ENCODE results near the gene SOX10. TPM values are rescaled to one million over a fixed set of nuclear protein-coding genes. Genes with fewer than 3 reads are reported as not detected.

The SOX10 gene
- total and polyA plus RNA-seq, 10 donors, result 0.09 to 1.8 (median 0.21) TPM; not detected in 4

GRCh38 chr22:37970864-37971263 lies 13.5 kb downstream of the SOX10 start:
- DNase-seq, result no peak
- peaks cover 0 to 92% (median 27%) of the 10 kb centered on the region in 6 donors for H3K36me3 ChIP-seq
- H3K4me1 ChIP-seq, result no peaks in the 10 kb centered on the region
- no peaks in the 10 kb centered on the region for H3K9me3 ChIP-seq
- WGBS, 5 donors, result 88 to 99% (median 96%) methylated on average over 4 of the region's 4 CpGs
- TF ChIP-seq POLR2AphosphoS5 (IDR thresholded peaks at IDR 0.05) (no peak), POLR2A (IDR thresholded peaks at IDR 0.05) (no peak)
- TF ChIP-seq, protein P1, sequence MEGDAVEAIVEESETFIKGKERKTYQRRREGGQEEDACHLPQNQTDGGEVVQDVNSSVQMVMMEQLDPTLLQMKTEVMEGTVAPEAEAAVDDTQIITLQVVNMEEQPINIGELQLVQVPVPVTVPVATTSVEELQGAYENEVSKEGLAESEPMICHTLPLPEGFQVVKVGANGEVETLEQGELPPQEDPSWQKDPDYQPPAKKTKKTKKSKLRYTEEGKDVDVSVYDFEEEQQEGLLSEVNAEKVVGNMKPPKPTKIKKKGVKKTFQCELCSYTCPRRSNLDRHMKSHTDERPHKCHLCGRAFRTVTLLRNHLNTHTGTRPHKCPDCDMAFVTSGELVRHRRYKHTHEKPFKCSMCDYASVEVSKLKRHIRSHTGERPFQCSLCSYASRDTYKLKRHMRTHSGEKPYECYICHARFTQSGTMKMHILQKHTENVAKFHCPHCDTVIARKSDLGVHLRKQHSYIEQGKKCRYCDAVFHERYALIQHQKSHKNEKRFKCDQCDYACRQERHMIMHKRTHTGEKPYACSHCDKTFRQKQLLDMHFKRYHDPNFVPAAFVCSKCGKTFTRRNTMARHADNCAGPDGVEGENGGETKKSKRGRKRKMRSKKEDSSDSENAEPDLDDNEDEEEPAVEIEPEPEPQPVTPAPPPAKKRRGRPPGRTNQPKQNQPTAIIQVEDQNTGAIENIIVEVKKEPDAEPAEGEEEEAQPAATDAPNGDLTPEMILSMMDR (IDR thresholded peaks at IDR 0.05 in 8 of 11, conservative IDR thresholded peaks at IDR 0.05 in 3 of 11), result no peak
- H3K27me3 ChIP-seq (replicated peaks in 1 of 7), result no peaks in the 10 kb centered on the region
- intact Hi-C loops (cut with DNase I; ENCODE audit: low total_unique reads), result no loop called here
- H3K4me3 ChIP-seq, result no peak overlapping the region
- no peak overlapping the region for H3K27ac ChIP-seq

DNA sequence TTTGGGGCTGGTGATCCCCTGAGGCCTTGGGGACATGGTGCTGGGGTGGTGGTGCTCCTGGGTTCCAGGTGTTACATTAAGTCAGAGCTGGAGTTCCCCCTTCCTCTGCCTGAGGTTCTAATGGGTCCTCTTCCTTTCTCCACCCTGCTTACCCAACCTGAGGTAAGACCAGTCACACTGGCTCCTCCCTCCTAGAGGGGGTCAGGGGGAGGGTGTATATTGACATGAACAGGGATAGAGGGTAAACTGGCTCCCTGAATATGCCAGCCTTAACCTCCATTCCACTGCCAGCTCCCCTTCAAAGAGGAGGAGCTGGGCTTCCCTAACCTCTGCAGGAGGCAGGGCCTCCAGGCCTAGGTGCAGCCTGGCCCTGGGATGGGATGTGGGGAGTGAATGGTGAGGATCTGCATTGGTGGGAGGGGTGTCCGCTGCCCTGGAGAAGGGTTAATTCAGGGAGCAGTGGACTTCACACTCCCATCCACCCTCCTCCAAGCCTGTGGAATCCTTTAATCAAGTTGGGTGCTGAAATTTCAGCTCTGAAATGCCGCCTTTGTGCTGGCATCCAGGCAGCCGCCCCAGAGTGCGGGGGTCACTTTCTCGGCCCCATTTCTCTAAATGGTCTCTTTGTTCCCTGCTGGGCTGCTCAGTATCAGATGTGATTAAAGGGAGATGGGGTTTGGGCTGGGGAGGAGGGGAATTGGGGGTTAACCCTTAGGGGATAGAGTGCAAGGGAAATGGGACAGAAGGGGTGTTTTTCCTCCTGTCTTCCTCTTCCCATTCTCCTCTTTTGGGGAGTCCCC lies 15.7 kb downstream of the SOX10 start:
- TF ChIP-seq POLR2AphosphoS5 (IDR thresholded peaks at IDR 0.05), result no peak
- no peak for TF ChIP-seq POLR2A (IDR thresholded peaks at IDR 0.05)
- Histone ChIP-seq H3K4me3 (no peak overlapping the region), H3K27ac (no peak overlapping the region), H3K36me3 (peaks cover 0 to 88% (median 28%) of the 10 kb centered on the region in 6 donors), H3K4me1 (peaks cover 0 to 10% (median 4%) of the 10 kb centered on the region in 6 donors), H3K27me3 (replicated peaks in 1 of 7) (no peaks in the 10 kb centered on the region), H3K9me3 (no peaks in the 10 kb centered on the region)
- intact Hi-C loops (cut with DNase I; ENCODE audit: low total_unique reads), result loop anchor here (10.0 kb wide), 1 partner anchor 154 kb away; no protein-coding TSS in a partner anchor
- 96 to 100% (median 96%) methylated on average over 5 of the region's 5 CpGs for WGBS, 5 donors
- no peak for DNase-seq

DNA sequence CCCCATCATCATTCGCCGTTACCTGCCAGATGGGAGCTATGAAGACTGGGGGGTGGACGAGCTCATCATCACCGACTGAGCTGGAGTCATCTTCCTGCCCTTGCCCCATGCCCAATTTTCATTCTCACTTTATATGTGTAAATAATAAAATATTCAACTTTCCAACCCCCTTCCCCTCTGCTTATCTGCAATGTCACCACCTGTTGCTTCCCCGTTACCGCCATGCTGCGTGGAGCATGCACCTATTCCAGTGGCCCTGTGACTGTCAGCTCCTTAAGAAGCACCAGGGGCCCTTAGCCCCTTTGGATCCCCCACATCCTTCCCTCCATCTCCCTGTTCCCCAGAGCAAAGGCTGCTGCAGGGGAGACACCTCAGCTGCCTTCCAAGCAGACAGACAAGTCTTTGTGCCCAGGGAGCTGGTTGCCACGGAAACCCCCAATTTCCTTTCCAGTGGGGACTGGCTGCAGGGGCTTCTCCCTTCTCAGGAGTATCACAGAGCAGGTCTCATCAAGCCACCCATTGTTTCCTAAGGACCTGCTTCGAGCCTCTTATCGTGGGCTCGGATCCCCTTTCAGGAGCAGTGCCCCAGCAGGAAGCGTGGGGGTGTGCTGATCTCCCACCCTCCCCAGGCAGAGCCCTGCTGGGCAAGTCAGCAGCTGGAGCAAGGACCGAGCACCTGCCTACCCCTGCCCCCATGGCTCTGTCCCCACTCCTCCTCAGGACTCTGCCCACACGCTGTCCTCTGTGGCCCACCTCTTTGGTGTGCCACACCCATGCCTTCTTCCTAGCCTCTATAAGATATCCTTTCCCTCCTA lies 16.5 kb downstream of the SOX10 start:
- 88 to 97% (median 93%) methylated on average over 14 of the region's 14 CpGs for WGBS, 5 donors
- H3K27me3 ChIP-seq (replicated peaks in 1 of 7), result no peaks in the 10 kb centered on the region
- no peaks in the 10 kb centered on the region for H3K9me3 ChIP-seq
- H3K36me3 ChIP-seq, result peaks cover 0 to 88% (median 35%) of the 10 kb centered on the region in 6 donors
- TF ChIP-seq POLR2A (IDR thresholded peaks at IDR 0.05) (no peak), POLR2AphosphoS5 (IDR thresholded peaks at IDR 0.05) (no peak)
- TF ChIP-seq, protein P1 (IDR thresholded peaks at IDR 0.05 in 8 of 11, conservative IDR thresholded peaks at IDR 0.05 in 3 of 11), result no peak
- H3K4me1 ChIP-seq, result peaks cover 0 to 10% (median 4%) of the 10 kb centered on the region in 6 donors
- H3K27ac ChIP-seq, result no peak overlapping the region
- intact Hi-C loops (cut with DNase I; ENCODE audit: low total_unique reads), result loop anchor here (10.0 kb wide), 1 partner anchor 153 kb away; no protein-coding TSS in a partner anchor
- no peak overlapping the region for H3K4me3 ChIP-seq
- DNase-seq, result no peak

DNA sequence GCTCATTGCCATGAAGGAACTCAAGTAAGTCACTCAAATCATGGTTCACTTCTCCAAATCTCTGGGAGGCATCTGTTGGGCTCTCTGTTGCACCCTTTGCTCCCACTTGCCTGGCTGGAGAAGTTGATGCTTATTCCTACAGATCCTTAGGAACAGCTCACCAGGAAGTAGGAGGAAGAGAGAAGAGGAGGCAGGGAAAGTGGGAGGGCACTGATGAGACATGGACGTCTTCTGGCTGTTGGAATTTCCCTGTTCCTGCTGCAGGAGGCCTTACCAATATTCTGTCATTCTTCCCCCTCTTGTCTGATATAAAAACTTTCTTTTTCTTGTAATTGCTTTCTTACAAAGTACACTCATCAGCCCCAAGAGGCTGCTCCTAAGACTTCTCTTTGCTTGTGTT lies 17.2 kb downstream of the SOX10 start:
- WGBS, 5 donors, result 56 to 77% (median 64%) methylated on average over 1 of the region's 1 CpG
- H3K9me3 ChIP-seq, result no peaks in the 10 kb centered on the region
- intact Hi-C loops (cut with DNase I; ENCODE audit: low total_unique reads), result loop anchor here (10.0 kb wide), 1 partner anchor 152 kb away; no protein-coding TSS in a partner anchor
- no peaks in the 10 kb centered on the region for H3K27me3 ChIP-seq (replicated peaks in 1 of 7)
- peaks cover 0 to 88% (median 40%) of the 10 kb centered on the region in 6 donors for H3K36me3 ChIP-seq
- H3K4me3 ChIP-seq, result no peak overlapping the region
- H3K27ac ChIP-seq, result no peak overlapping the region
- no peak for DNase-seq
- peaks cover 0 to 10% (median 4%) of the 10 kb centered on the region in 6 donors for H3K4me1 ChIP-seq
- TF ChIP-seq POLR2AphosphoS5 (IDR thresholded peaks at IDR 0.05) (no peak), POLR2A (IDR thresholded peaks at IDR 0.05) (no peak)
- TF ChIP-seq, protein P1 (IDR thresholded peaks at IDR 0.05 in 8 of 11, conservative IDR thresholded peaks at IDR 0.05 in 3 of 11), result no peak

Measured in spleen (tissue), 11 donors.